Keratinocyte (primary cell): ENCODE results near the gene NCF4. TPM values are rescaled to one million over a fixed set of nuclear protein-coding genes. Genes with fewer than 3 reads are reported as not detected.

ENCODE experiments used
- DNase-seq: peaks from one replicate; pipeline ENCODE4 v3.0.0-alpha.2; 2011; ENCODE audit warnings: low read depth, missing footprints, low spot score
- FAIRE-seq: peaks from 2 replicates; lab custom pipeline; 2011; peaks lifted over from hg19 to GRCh38; lab: Jason Lieb, UNC
- H2AFZ ChIP-seq: 2 replicates; pipeline ENCODE4 v1.6.0; 2012; ENCODE audit warnings: low read length, control low read depth, inconsistent platforms; ENCODE audit not compliant: control insufficient read depth
- H3K27ac ChIP-seq: 2 replicates; pipeline ENCODE4 v1.5.1; 2011; ENCODE audit warnings: low read length; ENCODE audit not compliant: control insufficient read depth, insufficient read depth
- H3K27me3 ChIP-seq: 3 replicates; pipeline ENCODE4 v1.6.0; 2011; ENCODE audit warnings: low read length; ENCODE audit not compliant: control insufficient read depth, insufficient read depth; ENCODE audit errors: extremely low read depth
- H3K36me3 ChIP-seq, 2 experiments: 2 replicates in 1 of 2; 3 replicates in 1 of 2; pipeline ENCODE4 v1.5.1; 2011; ENCODE audit warnings: low read length in 2 of 2, mild to moderate bottlenecking in 1 of 2; ENCODE audit not compliant: control insufficient read depth in 2 of 2, insufficient read depth in 2 of 2; ENCODE audit errors: extremely low read depth in 1 of 2
- H3K4me1 ChIP-seq: 3 replicates; pipeline ENCODE4 v1.5.1; 2011; ENCODE audit warnings: low read length; ENCODE audit not compliant: control insufficient read depth, insufficient read depth; ENCODE audit errors: extremely low read depth
- H3K4me2 ChIP-seq: 3 replicates; pipeline ENCODE4 v1.6.0; 2011; ENCODE audit warnings: low read depth, low read length; ENCODE audit not compliant: control insufficient read depth, insufficient read depth; ENCODE audit errors: extremely low read depth
- H3K4me3 ChIP-seq, 3 experiments: fragments of 200-600 bp in 1 of 3; sonication (generic) in 1 of 3; 2 replicates in 2 of 3; 3 replicates in 1 of 3; pipeline ENCODE4 v1.5.1; 2011 to 2016; ENCODE audit warnings: low read length in 3 of 3, mild to moderate bottlenecking in 3 of 3, control low read depth in 2 of 3, inconsistent platforms in 1 of 3, low read depth in 1 of 3, mixed read lengths in 1 of 3, mixed run types in 1 of 3, moderate library complexity in 1 of 3; ENCODE audit not compliant: control insufficient read depth in 2 of 3, insufficient read depth in 2 of 3; ENCODE audit errors: extremely low read depth in 1 of 3
- H3K79me2 ChIP-seq: 2 replicates; pipeline ENCODE4 v1.6.0; 2012; ENCODE audit warnings: low read length; ENCODE audit not compliant: control insufficient read depth, insufficient read depth
- H3K9ac ChIP-seq: 3 replicates; pipeline ENCODE4 v1.6.0; 2011; ENCODE audit warnings: low read length; ENCODE audit not compliant: control insufficient read depth, insufficient read depth; ENCODE audit errors: extremely low read depth
- H3K9me1 ChIP-seq: 3 replicates; pipeline ENCODE4 v1.6.0; 2011; ENCODE audit warnings: low read length; ENCODE audit not compliant: control insufficient read depth, insufficient read depth; ENCODE audit errors: extremely low read depth
- H3K9me3 ChIP-seq: 2 replicates; pipeline ENCODE4 v1.5.1; 2012; ENCODE audit warnings: low read depth, low read length; ENCODE audit not compliant: control insufficient read depth
- H4K20me1 ChIP-seq: 3 replicates; pipeline ENCODE4 v1.6.0; 2011; ENCODE audit warnings: low read length; ENCODE audit not compliant: control insufficient read depth, insufficient read depth; ENCODE audit errors: extremely low read depth
- CTCF ChIP-seq, 3 experiments: IDR thresholded peaks in 1 of 3; conservative IDR thresholded peaks in 1 of 3; optimal IDR thresholded peaks in 1 of 3; 2 replicates in 2 of 3; 3 replicates in 1 of 3; pipeline versions ENCODE3 to v1.5.1; 2011; ENCODE audit warnings: low read length in 3 of 3, mild to moderate bottlenecking in 3 of 3, moderate library complexity in 2 of 3, control low read depth in 1 of 3, inconsistent platforms in 1 of 3; ENCODE audit not compliant: insufficient read depth in 2 of 3; ENCODE audit errors: extremely low read depth in 1 of 3
- EZH2 ChIP-seq: IDR thresholded peaks from one replicate; pipeline ENCODE4 v1.6.1; 2012; ENCODE audit warnings: inconsistent platforms, mild to moderate bottlenecking, low read length, moderate library complexity
- dilution Hi-C: fragments of 300-500 bp; cut with MboI; formaldehyde crosslinking; loops from one replicate; pipeline ENCODE4 v1.7.0; 2020; ENCODE audit warnings: low sequenced_read_pairs; ENCODE audit not compliant: extremely low pct_ligation_motif_present
- polyA plus RNA-seq, 5 experiments: library from polyadenylated mRNA; depleted of rRNA in 3 of 5; stranded (reverse) in 3 of 5; stranded (forward) in 1 of 5; unstranded in 1 of 5; fragments of >200 nt; gene quantifications; 1 replicate in 1 of 5; 2 replicates in 3 of 5; 3 replicates in 1 of 5; pipeline versions ENCODE4 v1.2.1 to v1.2.3, GENCODE V29; 2011 to 2012; ENCODE audit warnings: missing spikeins in 2 of 5, low read depth in 1 of 5, low replicate concordance in 1 of 5

NCF4 gene
- polyA plus RNA-seq, 1 donor (not counting 4 experiments of a cell fraction or from before 2014, with no cell fraction given): 0.42 TPM

DNA sequence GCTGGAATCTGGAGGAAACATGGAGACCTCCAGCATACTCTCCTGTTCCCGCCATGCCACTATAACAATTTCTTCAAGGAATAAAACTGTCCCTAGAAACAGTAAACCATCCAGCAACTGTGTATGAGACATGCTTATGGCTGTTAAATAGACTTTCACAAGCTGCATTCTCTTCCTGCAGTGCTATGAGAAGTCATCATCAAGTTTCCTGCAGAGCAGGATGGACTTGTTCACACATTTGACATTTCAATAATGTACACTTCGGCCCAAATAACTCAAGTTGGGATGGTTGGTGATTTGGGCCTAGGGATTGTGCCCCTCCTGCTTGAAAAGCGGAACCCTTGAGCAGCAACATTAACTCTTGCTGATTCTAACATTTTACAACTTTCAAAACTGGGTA is 32.5 kb downstream of the NCF4 start:
- Histone ChIP-seq H3K9me1 (no peaks in the 10 kb centered on the region), H2AFZ (no peak overlapping the region), H3K27me3 (peaks cover 9% of the 10 kb centered on the region), H3K4me3 (no peak overlapping the region), H3K36me3 (no peaks in the 10 kb centered on the region), H3K9ac (no peak overlapping the region), H3K9me3 (no peaks in the 10 kb centered on the region), H3K4me2 (no peak overlapping the region), H3K4me1 (no peaks in the 10 kb centered on the region), H4K20me1 (no peaks in the 10 kb centered on the region), H3K27ac (no peak overlapping the region), H3K79me2 (no peaks in the 10 kb centered on the region)
- dilution Hi-C loops: no loop called here
- no peak for FAIRE-seq
- DNase-seq: no peak
- no peak for TF ChIP-seq CTCF (optimal IDR thresholded peaks at IDR 0.05 in 1 of 3, IDR thresholded peaks at IDR 0.05 in 1 of 3, conservative IDR thresholded peaks at IDR 0.05 in 1 of 3; ENCODE audit: extremely low read depth in 1 of 3, insufficient read depth in 2 of 3, low read length in 3 of 3)
- TF ChIP-seq EZH2: no peak

GRCh38 chr22:36894266-36894665 is 33.5 kb downstream of the NCF4 start:
- no peaks in the 10 kb centered on the region for H3K36me3 ChIP-seq
- no peak overlapping the region for H2AFZ ChIP-seq
- no peak overlapping the region for H3K4me3 ChIP-seq
- H3K9ac ChIP-seq: no peak overlapping the region
- no peak for FAIRE-seq
- no peaks in the 10 kb centered on the region for H4K20me1 ChIP-seq
- TF ChIP-seq EZH2 (no peak), CTCF (optimal IDR thresholded peaks at IDR 0.05 in 1 of 3, IDR thresholded peaks at IDR 0.05 in 1 of 3, conservative IDR thresholded peaks at IDR 0.05 in 1 of 3; ENCODE audit: extremely low read depth in 1 of 3, insufficient read depth in 2 of 3, low read length in 3 of 3) (no peak)
- no peak for DNase-seq
- H3K9me3 ChIP-seq: no peaks in the 10 kb centered on the region
- no peaks in the 10 kb centered on the region for H3K4me1 ChIP-seq
- no peaks in the 10 kb centered on the region for H3K79me2 ChIP-seq
- H3K4me2 ChIP-seq: no peak overlapping the region
- dilution Hi-C loops: no loop called here
- H3K27ac ChIP-seq: no peak overlapping the region
- peaks cover 9% of the 10 kb centered on the region for H3K27me3 ChIP-seq
- no peaks in the 10 kb centered on the region for H3K9me1 ChIP-seq
